ENCODE measurements around the gene ZNF37A.
"Not testable (repeated sequence)": the region's sequence is repeated elsewhere in the genome, so short reads cannot be mapped to it uniquely, and the experiment has no call there.

ZNF37A gene

DNA sequence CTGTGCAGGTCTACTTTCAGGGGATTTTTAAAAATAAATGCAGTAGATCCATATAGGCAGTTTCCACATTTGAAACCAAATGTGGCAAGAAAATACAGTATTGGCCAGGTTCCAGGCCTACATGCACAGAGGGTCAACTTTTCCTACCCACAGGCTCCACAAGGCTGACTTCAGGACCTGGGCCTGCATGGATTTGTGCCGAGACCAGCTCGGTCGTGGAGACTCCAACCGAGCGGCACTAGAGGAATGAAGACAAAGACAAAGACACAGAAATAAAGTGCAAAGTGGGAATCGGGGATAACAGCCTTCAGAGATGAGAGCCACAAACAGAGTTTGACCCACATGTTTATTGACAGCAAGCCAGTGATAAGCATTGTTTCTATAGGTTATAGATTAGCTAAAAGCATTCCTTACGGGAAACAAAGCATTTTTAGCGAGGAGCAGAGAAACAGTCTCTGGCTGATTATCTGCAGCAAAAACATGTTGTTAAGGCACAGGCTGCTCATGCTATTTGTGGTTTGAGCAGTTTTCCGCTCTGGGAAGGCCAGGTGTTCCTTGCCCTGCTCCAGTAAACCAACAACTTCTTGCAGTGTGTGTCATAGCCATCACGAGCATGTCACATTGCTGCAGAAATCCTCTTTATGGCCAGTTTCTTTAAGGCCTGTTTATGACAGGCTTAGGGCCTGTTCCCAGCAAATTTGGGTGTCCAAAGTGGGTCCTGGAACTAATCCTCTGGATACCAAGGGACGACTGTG, 52.6 kb downstream of the ZNF37A start:
- no peak overlapping the region for H3K4me2 ChIP-seq (ENCODE audit: low read depth, low read length, poor library complexity, severe bottlenecking)
- no peaks in the 10 kb centered on the region for H3K9me2 ChIP-seq (replicated peaks; ENCODE audit: insufficient read depth, low read length)
- H4K20me1 ChIP-seq (ENCODE audit: low read depth, low read length) = no peaks in the 10 kb centered on the region
- TF ChIP-seq CTCF (IDR thresholded peaks at IDR 0.05; ENCODE audit: insufficient read depth, low read length, poor library complexity, severe bottlenecking) = no peak
- TF ChIP-seq EZH2phosphoT487 (conservative IDR thresholded peaks at IDR 0.05; ENCODE audit: low read length) = no peak
- H3K27me3 ChIP-seq (ENCODE audit: low read length) = no peaks in the 10 kb centered on the region
- H3K9me3 ChIP-seq (ENCODE audit: insufficient read depth, low read length) = no peaks in the 10 kb centered on the region; the same call in 1 of the 2 replicates
- H3K79me2 ChIP-seq (ENCODE audit: insufficient read depth, low read length) = no peaks in the 10 kb centered on the region
- no peak overlapping the region for H3K9ac ChIP-seq (ENCODE audit: low read length)
- H2AFZ ChIP-seq (ENCODE audit: low read depth, low read length, severe bottlenecking) = no peak overlapping the region
- H3K36me3 ChIP-seq (ENCODE audit: low read length) = no peaks in the 10 kb centered on the region
- H3K27ac ChIP-seq (ENCODE audit: low read depth, low read length) = no peak overlapping the region
- H3F3A ChIP-seq (ENCODE audit: insufficient read depth) = no peaks in the 10 kb centered on the region
- no peak overlapping the region for H3K4me3 ChIP-seq (ENCODE audit: insufficient read depth, low read length, poor library complexity, severe bottlenecking)

DNA sequence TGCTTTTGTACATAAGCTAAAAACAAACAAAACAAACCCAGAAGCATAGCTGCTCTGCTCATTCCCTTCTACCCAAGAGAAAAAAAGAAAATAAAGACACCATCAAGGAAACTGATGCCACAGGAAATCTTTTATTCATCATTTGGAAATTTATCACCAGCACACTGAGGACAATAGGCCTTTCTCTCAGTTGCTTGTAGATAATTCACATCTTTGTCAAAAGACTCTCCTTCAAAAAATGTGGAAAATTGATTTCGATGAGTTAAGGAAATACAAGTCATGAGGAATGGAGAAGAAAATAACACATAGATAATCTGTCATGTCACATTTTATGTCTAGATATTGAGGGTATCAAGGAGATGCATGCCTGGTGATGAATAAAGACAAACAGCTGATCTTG, 53.5 kb downstream of the ZNF37A start:
- no peak overlapping the region for H3K27ac ChIP-seq (ENCODE audit: low read depth, low read length)
- no peaks in the 10 kb centered on the region for H3K27me3 ChIP-seq (ENCODE audit: low read length)
- no peaks in the 10 kb centered on the region for H4K20me1 ChIP-seq (ENCODE audit: low read depth, low read length)
- H3K4me3 ChIP-seq (ENCODE audit: insufficient read depth, low read length, poor library complexity, severe bottlenecking) = no peak overlapping the region
- H2AFZ ChIP-seq (ENCODE audit: low read depth, low read length, severe bottlenecking) = no peak overlapping the region
- H3K36me3 ChIP-seq (ENCODE audit: low read length) = no peaks in the 10 kb centered on the region
- H3F3A ChIP-seq (ENCODE audit: insufficient read depth) = no peaks in the 10 kb centered on the region
- H3K79me2 ChIP-seq (ENCODE audit: insufficient read depth, low read length) = no peaks in the 10 kb centered on the region
- H3K4me2 ChIP-seq (ENCODE audit: low read depth, low read length, poor library complexity, severe bottlenecking) = no peak overlapping the region
- TF ChIP-seq CTCF (IDR thresholded peaks at IDR 0.05; ENCODE audit: insufficient read depth, low read length, poor library complexity, severe bottlenecking) = no peak
- no peak for TF ChIP-seq EZH2phosphoT487 (conservative IDR thresholded peaks at IDR 0.05; ENCODE audit: low read length)
- no peak overlapping the region for H3K9ac ChIP-seq (ENCODE audit: low read length)
- H3K9me2 ChIP-seq (replicated peaks; ENCODE audit: insufficient read depth, low read length) = no peaks in the 10 kb centered on the region
- H3K9me3 ChIP-seq (ENCODE audit: insufficient read depth, low read length) = no peaks in the 10 kb centered on the region; the same call in 1 of the 2 replicates

DNA sequence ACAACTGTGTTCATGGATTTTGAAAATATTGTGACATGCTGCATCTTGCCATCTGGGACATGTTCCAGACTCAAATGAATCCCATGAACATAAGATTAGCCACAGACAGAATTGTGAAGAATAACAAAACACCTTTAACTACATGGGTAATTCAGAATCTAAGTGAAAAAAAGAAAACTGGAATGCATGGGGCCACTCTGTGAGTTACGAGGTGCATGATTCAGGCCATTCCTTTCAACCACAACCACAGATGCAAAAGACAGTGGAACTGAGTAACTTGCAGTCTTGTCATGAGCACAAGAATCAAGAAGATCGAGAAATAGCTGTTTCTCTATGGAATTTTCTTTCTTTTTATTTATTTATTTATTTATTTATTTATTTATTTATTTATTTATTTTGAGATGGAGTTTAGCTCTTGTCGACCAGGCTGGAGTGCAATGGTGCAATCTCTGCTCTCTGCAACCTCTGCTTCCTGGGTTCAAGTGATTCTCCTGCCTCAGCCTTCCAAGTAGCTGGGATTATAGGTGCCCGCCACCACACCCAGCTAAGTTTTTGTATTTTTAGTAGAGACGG, 56.8 kb downstream of the ZNF37A start:
- H3K9ac ChIP-seq (ENCODE audit: low read length); H3K9me2 ChIP-seq (replicated peaks; ENCODE audit: insufficient read depth, low read length); H3K9me3 ChIP-seq (ENCODE audit: insufficient read depth, low read length); H3K36me3 ChIP-seq (ENCODE audit: low read length); H3K79me2 ChIP-seq (ENCODE audit: insufficient read depth, low read length); H4K20me1 ChIP-seq (ENCODE audit: low read depth, low read length); H3K4me2 ChIP-seq (ENCODE audit: low read depth, low read length, poor library complexity, severe bottlenecking); H3K4me3 ChIP-seq (ENCODE audit: insufficient read depth, low read length, poor library complexity, severe bottlenecking); H3K27me3 ChIP-seq (ENCODE audit: low read length); H3F3A ChIP-seq (ENCODE audit: insufficient read depth); H3K27ac ChIP-seq (ENCODE audit: low read depth, low read length); H2AFZ ChIP-seq (ENCODE audit: low read depth, low read length, severe bottlenecking): not testable (repeated sequence)
